Karpas-422 (cell line): Measurements from ENCODE around the gene UPF1. TPM values are rescaled to one million over a fixed set of nuclear protein-coding genes. Genes with fewer than 3 reads are reported as not detected.
"Not testable (repeated sequence)": the region's sequence is repeated elsewhere in the genome, so short reads cannot be mapped to it uniquely, and the experiment has no call there.

ENCODE experiments used
- DNase-seq: peaks from one replicate; pipeline ENCODE4 v3.0.0-alpha.2; 2015
- H2AFZ ChIP-seq: fragments of 200-600 bp; sonication (generic); 2 replicates; pipeline ENCODE4 v1.6.1; 2014; ENCODE audit warnings: antibody characterized with exemption, low read length, mixed read lengths
- H3K27ac ChIP-seq: fragments of 200-600 bp; sonication (generic); 2 replicates; pipeline ENCODE4 v1.5.1; 2014; ENCODE audit warnings: mild to moderate bottlenecking, low read length, moderate library complexity
- H3K27me3 ChIP-seq: fragments of 200-600 bp; sonication (generic); 2 replicates; pipeline ENCODE4 v1.6.1; 2014; ENCODE audit warnings: low read length, mixed read lengths
- H3K36me3 ChIP-seq: fragments of 200-600 bp; sonication (generic); 2 replicates; pipeline ENCODE4 v1.6.1; 2014; ENCODE audit warnings: low read length, mixed read lengths; ENCODE audit not compliant: insufficient read depth
- H3K4me1 ChIP-seq: fragments of 200-600 bp; sonication (generic); 2 replicates; pipeline ENCODE4 v1.6.1; 2014; ENCODE audit warnings: mild to moderate bottlenecking, low read length, mixed read lengths
- H3K4me2 ChIP-seq: fragments of 200-600 bp; sonication (generic); 2 replicates; pipeline ENCODE4 v1.6.1; 2014; ENCODE audit warnings: low read length, low read depth, mild to moderate bottlenecking; ENCODE audit not compliant: poor library complexity, severe bottlenecking
- H3K4me3 ChIP-seq: fragments of 200-600 bp; sonication (generic); 2 replicates; pipeline ENCODE4 v1.5.1; 2014; ENCODE audit warnings: mild to moderate bottlenecking, antibody characterized with exemption, low read length, mixed read lengths
- H3K79me2 ChIP-seq: fragments of 200-600 bp; sonication (generic); 2 replicates; pipeline ENCODE4 v1.6.1; 2014; ENCODE audit warnings: mild to moderate bottlenecking, low read length, mixed read lengths
- H3K9ac ChIP-seq: fragments of 200-600 bp; sonication (generic); 2 replicates; pipeline ENCODE4 v1.6.0; 2014; ENCODE audit warnings: low read length
- H3K9me2 ChIP-seq: fragments of 200-600 bp; sonication (generic), shearing (Covaris generic); replicated peaks from 2 replicates; pipeline ENCODE4 v1.6.0; 2014; ENCODE audit warnings: mild to moderate bottlenecking, low read length, moderate library complexity; ENCODE audit not compliant: insufficient read depth
- H3K9me3 ChIP-seq: fragments of 300-700, 200-600 bp; sonication (generic); 2 replicates; pipeline ENCODE4 v1.6.1; 2014; ENCODE audit warnings: low read length, mixed read lengths
- H4K20me1 ChIP-seq: fragments of 200-600 bp; sonication (generic); 2 replicates; pipeline ENCODE4 v1.6.1; 2014; ENCODE audit warnings: mild to moderate bottlenecking, antibody characterized with exemption, low read length, low read depth; ENCODE audit not compliant: insufficient read depth
- total RNA-seq: library from RNA; depleted of rRNA; stranded (reverse); fragments of >200 nt; shearing (Covaris generic); gene quantifications from 2 replicates; pipeline ENCODE4 v1.2.3, GENCODE V29; 2014; ENCODE audit warnings: low replicate concordance

The UPF1 gene
- total RNA-seq, 1 experiment from 2014 or later = 30.6 TPM

DNA sequence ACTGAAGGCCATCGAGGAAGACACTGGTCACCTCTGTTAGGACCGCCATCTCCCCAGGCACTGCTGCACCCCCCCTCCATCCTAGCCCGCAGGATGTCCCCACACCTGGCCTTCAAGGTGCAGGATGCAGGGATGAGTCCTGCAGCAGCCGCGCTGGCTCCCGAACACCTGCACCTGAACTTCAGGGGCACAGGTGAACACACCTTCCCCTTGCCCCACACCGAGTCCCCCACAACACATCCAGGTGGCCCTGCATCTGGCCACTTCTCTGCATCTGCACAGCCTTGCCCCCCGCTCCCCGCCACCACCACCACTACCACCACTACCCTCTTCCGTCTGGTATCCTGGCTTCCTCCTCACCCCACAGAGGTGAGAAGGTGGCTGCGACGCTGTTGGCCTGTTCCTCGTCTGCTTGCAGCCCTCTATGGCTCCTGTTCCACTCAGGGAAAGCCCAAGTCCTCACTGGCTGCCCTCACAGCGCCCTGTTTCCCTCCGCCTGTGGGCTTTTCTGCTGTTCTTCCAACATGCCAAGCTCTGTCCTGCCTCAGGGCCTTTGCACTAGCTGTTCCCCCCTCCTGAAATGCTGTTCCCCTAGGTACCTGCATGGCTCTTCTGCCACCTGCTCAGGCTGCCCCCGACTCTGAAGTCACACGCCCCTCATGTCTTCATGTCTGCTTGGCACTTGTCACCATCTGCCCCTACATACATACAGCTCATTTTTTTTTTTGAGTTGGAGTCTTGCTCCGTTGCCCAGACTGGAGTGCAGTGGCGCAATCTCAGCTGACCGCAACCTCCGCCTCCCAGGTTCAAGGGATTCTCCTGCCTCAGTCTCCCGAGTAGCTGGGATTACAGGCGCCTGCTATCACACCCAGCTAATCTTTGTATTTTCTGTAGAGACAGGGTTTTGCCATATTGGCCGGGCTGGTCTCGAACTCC, 65.6 kb downstream of the UPF1 start:
- Histone ChIP-seq H3K9me3 (no peaks in the 10 kb centered on the region), H3K9me2 (no peaks in the 10 kb centered on the region), H3K4me2 (no peak overlapping the region), H3K36me3 (no peaks in the 10 kb centered on the region), H3K27ac (no peak overlapping the region), H2AFZ (no peak overlapping the region), H3K79me2 (no peaks in the 10 kb centered on the region), H3K4me3 (no peak overlapping the region), H3K9ac (no peak overlapping the region), H4K20me1 (no peaks in the 10 kb centered on the region), H3K27me3 (no peaks in the 10 kb centered on the region), H3K4me1 (no peaks in the 10 kb centered on the region)
- DNase-seq = no peak

- no peaks in the 10 kb centered on the region for H3K27me3 ChIP-seq
- H3K9me3 ChIP-seq = no peaks in the 10 kb centered on the region
- no peaks in the 10 kb centered on the region for H4K20me1 ChIP-seq
- H3K4me3 ChIP-seq = no peak overlapping the region
- H3K36me3 ChIP-seq = no peaks in the 10 kb centered on the region
- H3K4me2 ChIP-seq = no peak overlapping the region
- no peak overlapping the region for H3K9ac ChIP-seq
- H3K9me2 ChIP-seq = no peaks in the 10 kb centered on the region
- H3K4me1 ChIP-seq = no peaks in the 10 kb centered on the region
- no peaks in the 10 kb centered on the region for H3K79me2 ChIP-seq
- no peak overlapping the region for H3K27ac ChIP-seq
- H2AFZ ChIP-seq = no peak overlapping the region
- no peak for DNase-seq
These were observed 66.4 kb downstream of the UPF1 start for GRCh38 chr19:18898081-18898606.

DNA sequence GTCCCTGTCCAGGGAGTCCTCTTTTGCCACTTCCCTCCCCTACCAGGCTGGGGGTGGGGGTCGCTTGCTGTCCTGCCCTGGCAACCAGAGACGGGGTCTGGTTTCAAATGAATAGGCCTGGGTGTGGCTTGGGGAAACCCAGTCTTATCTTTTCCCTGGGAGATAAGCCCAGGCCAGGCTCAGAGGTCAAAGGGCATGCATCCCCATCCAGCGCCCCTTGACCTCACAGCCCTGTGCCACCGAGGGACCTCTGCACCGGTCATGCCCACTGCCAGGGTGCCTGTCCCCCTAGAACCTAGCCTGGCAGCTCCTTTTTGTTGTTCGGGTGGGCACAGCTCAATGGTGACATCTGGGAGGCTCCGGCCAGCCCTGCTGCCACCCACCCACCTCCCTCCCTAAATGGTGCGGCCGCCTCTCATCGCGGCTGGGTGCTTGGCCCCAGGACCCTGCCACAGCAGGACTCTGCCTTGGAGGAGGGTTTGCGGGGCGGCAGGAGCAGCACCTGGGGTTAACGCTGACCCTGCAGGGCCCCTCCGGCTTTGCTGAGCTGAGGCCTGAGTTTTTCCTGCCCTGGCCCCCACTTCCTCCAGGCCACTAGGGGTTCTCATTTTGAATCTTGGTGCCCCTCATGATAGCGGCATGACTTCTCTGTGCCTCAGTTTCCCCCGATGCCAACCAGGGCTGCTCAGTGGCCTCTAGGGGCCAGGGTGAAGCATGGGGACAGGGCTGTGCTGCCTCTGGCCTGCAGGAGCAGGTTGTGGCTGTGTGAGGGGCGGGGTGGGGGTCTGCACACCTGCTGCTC, 67.0 kb downstream of the UPF1 start:
- H3K4me3 ChIP-seq = no peak overlapping the region
- no peaks in the 10 kb centered on the region for H3K9me2 ChIP-seq
- H3K9me3 ChIP-seq = no peaks in the 10 kb centered on the region
- H3K27me3 ChIP-seq = no peaks in the 10 kb centered on the region
- no peak overlapping the region for H3K4me2 ChIP-seq
- no peak overlapping the region for H3K27ac ChIP-seq
- no peaks in the 10 kb centered on the region for H4K20me1 ChIP-seq
- no peak for DNase-seq
- H3K79me2 ChIP-seq = no peaks in the 10 kb centered on the region
- H3K36me3 ChIP-seq = no peaks in the 10 kb centered on the region
- H3K4me1 ChIP-seq = no peaks in the 10 kb centered on the region
- no peak overlapping the region for H3K9ac ChIP-seq
- no peak overlapping the region for H2AFZ ChIP-seq

- Histone ChIP-seq H3K9me2 (no peaks in the 10 kb centered on the region), H3K4me1 (no peaks in the 10 kb centered on the region), H3K4me3 (no peak overlapping the region), H3K9me3 (no peaks in the 10 kb centered on the region), H3K36me3 (no peaks in the 10 kb centered on the region), H3K27me3 (no peaks in the 10 kb centered on the region), H3K9ac (no peak overlapping the region), H3K4me2 (no peak overlapping the region), H3K27ac (no peak overlapping the region), H3K79me2 (no peaks in the 10 kb centered on the region), H4K20me1 (no peaks in the 10 kb centered on the region), H2AFZ (no peak overlapping the region)
- DNase-seq = no peak
These were observed 68.1 kb downstream of the UPF1 start for GRCh38 chr19:18899624-18900560.

GRCh38 chr19:18900700-18901481, 69.1 kb downstream of the UPF1 start:
- Histone ChIP-seq H3K4me2 (no peak overlapping the region), H3K4me1 (no peaks in the 10 kb centered on the region), H4K20me1 (no peaks in the 10 kb centered on the region), H3K9me2 (no peaks in the 10 kb centered on the region), H3K9ac (no peak overlapping the region), H2AFZ (no peak overlapping the region), H3K4me3 (no peak overlapping the region), H3K27ac (no peak overlapping the region), H3K9me3 (no peaks in the 10 kb centered on the region), H3K36me3 (no peaks in the 10 kb centered on the region), H3K27me3 (no peaks in the 10 kb centered on the region), H3K79me2 (no peaks in the 10 kb centered on the region)
- no peak for DNase-seq

DNA sequence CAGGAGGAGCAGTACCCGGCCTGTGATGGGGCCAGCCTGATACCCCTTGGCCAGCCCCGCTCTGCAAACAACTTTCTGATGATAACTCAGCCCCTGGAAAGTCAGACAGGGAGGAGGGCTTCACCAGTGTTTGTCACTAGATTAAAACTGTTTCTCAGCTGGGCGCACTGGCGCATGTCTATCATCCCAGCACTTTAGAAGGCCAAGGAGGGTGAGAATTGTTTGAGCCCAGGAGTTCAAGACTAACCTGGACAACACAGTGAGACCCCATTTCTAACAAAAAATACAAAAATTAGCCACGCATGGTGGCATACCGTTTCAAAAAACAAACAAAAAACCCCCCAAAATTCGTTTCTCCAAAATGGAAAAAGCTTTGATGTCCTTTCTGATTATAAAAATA, 69.7 kb downstream of the UPF1 start:
- no peaks in the 10 kb centered on the region for H3K9me3 ChIP-seq
- no peak for DNase-seq
- no peak overlapping the region for H3K4me2 ChIP-seq
- H3K27ac ChIP-seq = no peak overlapping the region
- no peak overlapping the region for H2AFZ ChIP-seq
- no peaks in the 10 kb centered on the region for H3K79me2 ChIP-seq
- H4K20me1 ChIP-seq = no peaks in the 10 kb centered on the region
- H3K9ac ChIP-seq = no peak overlapping the region
- no peaks in the 10 kb centered on the region for H3K4me1 ChIP-seq
- H3K9me2 ChIP-seq = no peaks in the 10 kb centered on the region
- H3K36me3 ChIP-seq = no peaks in the 10 kb centered on the region
- no peaks in the 10 kb centered on the region for H3K27me3 ChIP-seq
- H3K4me3 ChIP-seq = no peak overlapping the region

- not testable (repeated sequence) for H2AFZ ChIP-seq, H3K4me3 ChIP-seq, H3K27ac ChIP-seq, H3K4me2 ChIP-seq, H3K79me2 ChIP-seq, H3K9me2 ChIP-seq, H3K36me3 ChIP-seq, H4K20me1 ChIP-seq, H3K4me1 ChIP-seq, H3K27me3 ChIP-seq, DNase-seq, H3K9me3 ChIP-seq, H3K9ac ChIP-seq
These were observed 70.8 kb downstream of the UPF1 start for GRCh38 chr19:18902519-18902918.
